HG02678 (cell line): ENCODE results near the gene IREB2.

Experiments used
- ATAC-seq: cut with Tn5 transposase; IDR thresholded peaks from one replicate; pipeline ENCODE4 v1.9.1; 2021; ENCODE audit warnings: mild to moderate bottlenecking, moderate library complexity; ENCODE audit not compliant: unreplicated experiment

The IREB2 gene

DNA sequence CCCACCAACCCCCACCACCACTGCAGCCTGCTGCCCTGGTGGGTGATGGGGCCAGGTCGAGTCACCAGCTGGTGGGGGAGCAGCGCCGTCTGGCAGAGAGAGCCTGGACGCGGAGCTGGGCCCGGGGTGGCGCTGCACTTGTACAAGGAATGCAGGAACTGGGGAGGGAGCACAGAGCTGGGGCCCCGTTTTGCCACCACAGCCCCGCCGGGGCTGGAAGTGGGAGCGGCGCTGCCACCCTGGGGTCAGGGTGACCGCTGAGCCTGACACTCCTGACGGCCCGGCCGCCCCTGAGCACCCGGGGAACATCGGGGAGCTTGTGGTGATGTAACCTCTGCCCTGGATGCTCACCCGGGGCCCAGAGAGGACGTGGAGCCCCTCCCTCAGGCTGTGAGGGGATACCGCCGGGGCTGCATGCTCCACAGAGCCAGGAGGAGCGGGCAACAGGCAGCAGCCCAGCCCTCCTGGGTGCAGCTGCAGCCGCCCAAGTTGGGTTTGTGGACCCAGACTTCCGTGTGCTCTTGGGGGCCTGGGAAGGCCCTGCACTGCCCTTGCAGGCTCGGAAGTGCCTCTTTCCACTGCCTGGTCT, 32.6 kb upstream of the IREB2 start:
- ATAC-seq, result no peak

DNA sequence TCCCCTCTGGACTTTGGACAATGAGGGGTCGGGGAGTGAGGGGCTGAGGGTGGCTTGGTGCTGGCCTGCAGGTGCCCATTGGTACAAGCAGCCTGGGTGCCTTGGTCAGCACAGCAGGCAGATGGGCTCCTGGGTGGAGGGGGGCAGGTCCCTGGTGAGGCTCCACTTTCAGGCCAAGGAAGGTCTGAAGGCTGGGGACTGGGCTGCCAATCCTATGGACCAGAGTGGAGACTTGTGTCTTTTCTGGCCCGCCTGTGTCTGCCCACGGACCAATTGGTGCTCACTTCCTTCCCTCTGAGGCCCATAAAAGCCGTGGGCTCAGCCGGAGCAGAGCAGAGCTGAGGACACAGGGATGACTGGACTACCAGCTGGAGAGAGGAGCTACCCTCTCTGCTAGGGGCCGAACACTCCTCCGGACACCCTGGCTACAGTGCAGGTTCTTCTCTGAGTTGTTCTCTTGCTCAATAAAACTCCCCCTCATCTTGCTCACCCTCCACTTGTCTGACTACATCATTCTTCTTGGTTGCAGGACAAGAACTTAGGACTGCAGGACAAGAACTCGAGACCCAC, 31.9 kb upstream of the IREB2 start:
- ATAC-seq, result no peak

DNA sequence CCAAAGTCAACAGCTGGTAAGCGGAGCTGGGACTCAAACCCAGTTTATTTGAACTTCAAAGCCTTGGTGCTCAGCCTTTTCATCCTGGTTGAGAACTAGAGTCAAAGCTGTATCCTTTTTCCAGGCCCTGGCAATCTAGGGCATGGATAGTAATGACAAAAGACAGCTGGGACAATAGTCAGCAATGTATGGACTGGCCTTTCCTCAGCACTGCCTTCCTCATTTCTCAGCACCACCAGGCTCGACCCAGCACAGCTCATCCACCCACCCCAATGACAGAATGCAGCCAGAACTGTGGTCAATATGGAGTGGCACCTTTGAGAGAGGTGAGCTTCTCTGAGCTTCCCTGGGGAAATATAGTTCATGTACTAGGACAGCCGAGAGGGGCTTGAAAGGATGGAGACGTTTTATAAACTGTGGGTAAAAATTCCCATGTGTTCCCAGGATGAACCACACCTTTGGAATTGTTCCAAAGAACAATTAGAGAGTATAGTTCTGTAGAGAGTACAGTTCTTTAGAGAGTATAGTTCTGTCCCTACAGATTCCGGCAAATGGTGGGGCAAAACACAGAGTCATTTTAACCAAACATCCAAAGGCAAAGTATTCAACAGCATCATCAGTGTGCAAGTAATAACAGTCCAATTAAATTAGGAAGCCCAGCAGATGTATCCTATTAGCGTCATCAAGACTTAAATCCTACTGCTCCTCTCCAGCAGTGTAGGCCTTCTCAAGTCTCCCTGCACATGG, 30.2 kb upstream of the IREB2 start:
- no peak for ATAC-seq

DNA sequence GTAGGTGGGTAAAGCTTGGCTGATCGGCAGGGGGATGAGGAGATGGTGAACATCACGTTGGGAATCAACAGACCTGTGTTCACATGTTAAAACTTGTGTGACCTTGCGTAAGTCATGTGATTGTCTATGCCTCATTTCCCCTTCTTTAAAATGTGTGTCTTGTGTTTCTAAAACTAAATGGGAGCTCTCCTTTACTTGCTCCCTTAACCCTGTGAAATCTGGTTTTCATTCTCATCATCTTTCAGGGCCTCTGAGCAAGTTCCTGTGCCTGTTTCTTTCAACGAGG, 29.7 kb upstream of the IREB2 start:
- ATAC-seq, result no peak

DNA sequence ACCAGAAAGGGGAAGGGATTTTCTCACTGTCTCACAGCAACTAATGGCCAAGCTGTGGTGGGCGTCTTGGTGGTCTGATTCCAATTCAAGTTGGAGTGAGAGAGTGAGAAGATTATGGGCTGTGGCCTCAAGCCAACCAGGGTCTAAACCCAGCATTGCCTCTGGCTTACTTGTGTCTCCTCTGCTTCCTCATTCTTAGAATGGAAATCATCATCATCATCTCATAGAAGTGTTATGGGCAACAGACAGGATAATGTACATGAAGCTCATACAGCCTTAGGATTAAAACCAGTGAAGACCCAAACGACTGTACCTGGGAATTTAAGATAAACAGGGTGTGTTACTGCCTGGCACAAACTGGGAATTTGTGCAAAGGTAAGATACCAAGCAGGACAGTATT, 29.1 kb upstream of the IREB2 start:
- no peak for ATAC-seq

DNA sequence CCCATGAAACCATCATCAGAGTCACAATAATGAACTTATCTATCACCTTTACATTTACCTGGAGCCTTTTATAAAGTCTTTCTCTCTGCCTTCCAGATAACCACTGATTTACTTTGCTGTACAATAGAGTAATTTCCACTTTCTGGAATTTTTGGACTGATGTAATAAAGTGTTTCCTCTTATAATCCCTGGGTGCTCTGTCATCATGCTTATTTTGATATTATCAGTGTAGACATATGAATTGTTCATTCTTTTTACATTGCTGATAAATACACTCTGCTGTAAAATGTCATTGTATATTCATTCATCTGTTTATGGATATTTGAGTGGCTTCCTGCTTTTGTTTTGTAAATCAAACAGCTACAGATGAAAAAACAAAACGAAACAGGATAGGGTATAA, 27.0 kb upstream of the IREB2 start:
- ATAC-seq, result no peak

DNA sequence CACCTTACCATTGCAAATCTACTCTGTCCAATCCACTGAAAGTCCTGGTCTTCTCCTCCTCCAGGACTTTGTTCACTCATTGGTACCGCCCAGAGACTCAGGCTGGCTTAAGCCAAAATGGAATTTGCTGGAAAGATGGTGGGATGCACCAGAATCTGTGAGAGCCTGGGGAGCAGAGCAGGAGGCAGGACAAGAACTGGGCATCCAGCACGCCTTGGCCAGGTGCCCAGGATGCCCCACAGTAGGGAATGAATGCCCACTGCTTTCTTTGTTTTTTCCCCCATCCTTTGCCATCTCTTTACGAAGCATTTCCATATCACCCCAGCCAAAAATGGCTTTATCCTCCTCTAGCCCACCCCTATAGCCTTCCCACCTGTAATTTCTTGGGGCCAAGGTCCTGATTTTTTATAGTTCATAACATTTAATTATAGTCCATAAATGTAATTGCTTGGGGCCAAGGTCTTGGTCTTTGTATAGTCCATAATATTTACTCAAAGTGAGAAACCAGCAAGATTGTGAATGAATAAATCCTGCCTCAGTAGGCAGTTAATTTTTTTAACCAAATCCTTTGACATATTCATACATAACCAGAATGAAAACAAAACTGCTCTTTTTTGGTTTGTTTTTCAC, 23.3 kb upstream of the IREB2 start:
- ATAC-seq, result no peak

DNA sequence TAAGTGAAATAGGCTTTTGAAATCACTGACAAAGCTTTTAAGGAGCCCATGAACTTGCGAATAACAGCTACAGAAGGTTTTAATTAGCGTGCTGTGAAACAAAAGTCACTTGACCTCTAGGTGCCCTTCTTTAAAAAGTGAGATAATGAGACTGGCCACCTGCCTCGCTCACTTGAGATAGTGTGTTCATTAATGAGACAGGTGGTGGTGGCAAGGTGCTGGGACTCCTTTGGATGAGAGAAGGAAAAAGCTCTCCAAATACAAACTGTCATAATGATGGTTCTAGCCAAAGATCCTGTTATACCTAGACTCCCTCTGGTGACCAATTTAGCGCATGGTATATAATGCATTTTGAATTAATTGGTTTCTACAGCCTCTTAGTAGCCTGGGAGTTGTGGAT, 22.7 kb upstream of the IREB2 start:
- ATAC-seq, result no peak

DNA sequence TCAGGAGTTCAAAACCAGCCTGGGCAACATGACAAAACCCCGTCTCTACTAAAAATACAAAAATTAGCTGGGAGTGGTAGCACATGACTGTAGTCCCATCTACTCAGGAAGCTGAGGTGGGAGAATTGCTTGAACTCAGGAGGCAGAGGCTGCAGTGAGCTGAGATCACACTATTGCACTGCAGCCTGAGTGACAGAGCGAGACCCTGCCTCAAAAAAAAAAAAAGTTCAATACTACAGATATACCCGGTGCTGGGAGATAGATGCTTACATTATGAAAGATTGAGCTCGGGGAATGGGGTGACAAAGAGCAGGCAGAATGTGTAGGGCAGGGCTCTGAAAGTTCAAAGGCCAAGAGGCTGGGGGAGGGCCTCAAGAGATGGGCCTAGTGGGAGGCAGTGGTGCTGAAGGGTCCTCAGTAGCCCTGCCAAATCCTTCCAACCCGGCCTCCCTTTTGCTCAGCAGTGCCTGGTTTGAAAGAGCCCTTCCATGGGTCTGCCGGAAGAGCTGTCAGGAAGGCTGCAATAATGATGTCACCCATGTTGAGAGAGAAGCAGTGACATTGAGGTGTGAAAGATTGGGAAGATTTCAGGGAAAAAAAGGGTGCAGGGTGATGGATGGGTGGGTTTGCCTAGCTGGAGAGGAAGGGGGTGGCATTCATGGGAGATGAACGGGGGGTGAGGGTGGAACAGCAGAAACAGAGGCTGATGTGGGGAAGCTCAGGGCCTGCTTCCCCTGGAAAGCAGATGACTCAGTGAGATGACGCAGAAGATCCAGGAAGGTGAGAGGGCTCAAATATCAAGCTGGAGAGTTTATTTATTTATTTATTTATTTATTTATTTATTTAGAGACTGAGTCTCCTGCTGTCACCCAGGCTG, 20.0 kb upstream of the IREB2 start:
- no peak for ATAC-seq

DNA sequence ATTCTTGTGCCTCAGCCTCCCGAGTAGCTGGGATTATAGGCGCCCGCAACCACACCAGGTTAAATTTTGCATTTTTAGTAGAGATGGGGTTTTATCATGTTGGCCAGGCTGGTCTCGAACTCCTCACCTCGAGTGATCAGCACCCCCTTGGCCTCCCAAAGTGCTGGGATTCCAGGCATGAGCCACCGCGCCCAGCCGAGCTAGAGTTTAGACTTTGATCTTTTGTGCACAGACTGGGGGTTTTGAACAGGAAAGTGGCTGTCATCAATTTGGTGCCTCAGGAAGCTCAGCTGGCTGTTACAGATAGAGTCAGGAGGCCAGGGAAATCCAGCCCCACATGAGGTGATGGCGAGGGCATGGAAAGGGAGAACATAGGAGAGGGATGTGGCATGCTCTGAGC, 19.3 kb upstream of the IREB2 start:
- no peak for ATAC-seq

DNA sequence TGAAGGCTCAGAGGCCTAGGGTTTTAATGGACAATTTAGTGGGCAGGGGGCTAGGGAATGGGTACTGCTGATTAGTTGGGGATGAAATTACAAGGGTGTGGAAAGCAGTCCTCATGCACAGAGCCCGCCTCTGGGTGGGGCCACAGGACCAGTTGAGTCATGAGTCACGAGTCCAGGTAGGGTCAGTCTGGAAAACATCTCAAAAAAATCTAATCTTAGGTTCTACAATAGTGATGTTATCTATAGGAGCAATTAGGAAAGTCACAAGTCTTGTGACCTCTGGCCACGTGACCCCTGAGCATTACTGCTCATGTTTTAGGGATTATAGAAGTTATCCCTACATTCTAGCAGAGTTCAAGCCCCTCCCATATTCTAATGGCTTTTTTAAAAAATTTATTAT, 18.6 kb upstream of the IREB2 start:
- ATAC-seq, result no peak

DNA sequence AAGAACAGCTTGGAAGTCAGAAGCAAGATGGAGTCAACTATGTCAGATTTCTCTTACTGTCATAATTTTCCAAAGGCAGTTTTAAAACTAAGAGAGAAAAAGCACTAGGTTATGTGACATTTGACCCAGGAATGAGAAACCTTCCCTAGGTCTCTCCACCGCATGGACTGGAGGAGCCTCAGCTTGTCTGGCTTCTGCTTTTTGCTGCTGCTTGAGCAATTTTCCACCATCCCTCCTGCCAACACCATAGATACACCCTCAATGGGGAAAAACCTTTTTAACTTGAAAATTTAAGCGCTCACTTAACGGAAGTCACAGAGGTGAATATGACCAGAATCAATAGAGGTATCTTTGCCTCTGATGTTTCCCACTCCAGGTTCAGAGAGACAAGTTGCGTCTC, 17.8 kb upstream of the IREB2 start:
- ATAC-seq, result no peak

DNA sequence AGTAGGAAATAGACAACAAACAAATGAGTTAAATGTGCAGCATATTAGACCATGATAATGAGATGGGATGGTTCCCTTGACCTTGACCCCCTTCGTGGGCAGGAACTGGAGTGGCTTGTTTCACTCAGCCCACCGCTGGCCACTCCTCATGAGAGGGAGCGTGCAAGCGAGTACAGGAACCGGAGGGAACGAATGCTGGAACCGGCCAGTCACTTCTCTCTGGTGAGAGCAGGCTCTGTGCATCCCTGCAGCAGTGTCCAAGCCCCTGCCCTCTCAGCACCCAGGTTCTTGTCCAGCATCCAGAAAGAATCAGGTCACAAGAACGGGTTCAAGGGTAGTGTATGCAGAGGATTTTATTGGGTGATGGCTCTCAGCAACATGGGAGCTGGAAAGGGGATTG, 17.2 kb upstream of the IREB2 start:
- no peak for ATAC-seq

DNA sequence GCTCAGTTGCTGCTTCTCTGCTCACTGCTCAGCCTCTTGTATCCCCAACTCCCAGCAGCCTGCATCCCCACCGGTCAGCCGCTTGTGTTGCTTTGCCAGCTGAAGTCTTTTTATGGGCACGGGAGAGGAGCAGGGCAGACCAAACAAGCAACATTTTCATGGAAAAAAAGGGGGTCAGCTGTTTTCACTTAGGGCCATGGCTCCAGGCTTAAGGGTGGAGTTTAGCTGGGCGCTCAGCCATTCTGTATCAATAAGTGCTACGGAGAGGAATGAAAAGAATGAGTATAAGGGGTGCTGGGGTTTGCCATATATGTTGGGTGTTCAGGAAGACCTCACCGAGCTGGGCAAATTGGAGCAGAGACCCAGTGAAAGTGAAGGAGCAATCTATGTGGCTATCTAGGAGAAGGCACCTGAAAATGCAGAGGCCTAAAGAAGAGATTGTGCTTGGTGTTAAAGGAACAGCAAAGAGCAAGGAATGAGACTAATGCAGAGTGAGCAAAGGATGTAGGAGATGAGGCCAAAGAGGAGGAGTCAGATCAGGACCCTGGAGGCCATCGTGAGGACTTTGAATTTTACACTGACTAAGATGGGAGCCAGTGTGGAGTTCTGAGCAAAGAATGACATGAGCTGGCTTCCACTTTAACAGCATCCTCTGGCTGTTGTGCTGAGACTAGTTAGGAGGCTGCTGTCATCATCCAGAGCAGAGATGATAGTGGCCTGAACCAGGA, 16.6 kb upstream of the IREB2 start:
- ATAC-seq, result no peak

DNA sequence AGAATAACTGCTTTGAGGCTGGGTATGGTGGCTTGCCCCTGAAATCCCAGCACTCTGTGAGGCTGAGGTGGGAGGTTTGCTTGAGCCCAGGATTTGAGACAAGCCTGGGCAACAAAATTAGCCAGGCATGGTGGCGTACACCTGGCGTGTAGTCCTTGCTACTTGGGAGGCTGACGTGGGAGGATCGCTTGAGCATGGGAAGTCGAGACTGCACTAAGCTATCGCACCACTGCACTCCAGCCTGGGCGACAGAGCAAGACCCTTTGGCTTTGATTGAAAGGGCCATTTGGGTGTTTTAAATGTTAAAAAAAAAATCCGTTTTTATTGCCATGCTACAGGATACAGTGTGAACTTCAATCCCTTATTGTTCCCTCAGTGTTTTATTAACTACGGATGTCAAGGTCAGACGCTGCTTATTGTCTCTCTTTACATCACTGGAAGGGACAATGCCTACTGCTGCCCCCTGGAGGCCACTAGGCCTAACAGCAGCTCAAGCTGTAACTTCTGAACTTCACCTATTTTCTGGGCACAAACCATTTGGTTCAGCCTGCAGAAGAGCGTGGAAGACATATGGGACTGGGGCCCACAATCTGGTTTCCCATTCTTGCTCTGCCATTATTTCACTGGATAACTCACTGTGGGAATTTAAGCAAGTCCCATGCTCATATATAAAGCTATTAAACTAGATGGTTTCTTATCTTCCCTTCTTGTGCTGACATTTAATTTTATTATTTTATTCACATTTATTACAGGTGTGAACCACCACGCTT, 15.3 kb upstream of the IREB2 start:
- ATAC-seq, result no peak

DNA sequence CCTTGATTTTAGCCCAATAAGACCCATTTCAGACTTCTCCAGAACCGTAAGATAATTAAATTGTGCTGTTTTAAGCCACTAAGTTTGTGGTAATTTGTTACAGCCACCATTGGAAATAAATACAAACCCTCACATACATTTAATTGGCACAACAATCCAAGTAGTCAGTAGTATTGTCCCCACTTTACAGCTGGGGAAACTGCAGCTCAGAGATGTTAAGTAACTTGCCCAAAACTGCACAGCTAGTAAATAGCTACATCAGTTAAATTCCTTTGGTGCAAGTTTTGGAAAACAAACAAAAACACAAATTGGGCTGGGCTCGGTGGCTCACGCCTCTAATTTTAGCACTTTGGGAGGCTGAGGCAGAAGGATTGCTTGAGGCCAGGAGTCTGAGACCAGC, 13.3 kb upstream of the IREB2 start:
- no peak for ATAC-seq

DNA sequence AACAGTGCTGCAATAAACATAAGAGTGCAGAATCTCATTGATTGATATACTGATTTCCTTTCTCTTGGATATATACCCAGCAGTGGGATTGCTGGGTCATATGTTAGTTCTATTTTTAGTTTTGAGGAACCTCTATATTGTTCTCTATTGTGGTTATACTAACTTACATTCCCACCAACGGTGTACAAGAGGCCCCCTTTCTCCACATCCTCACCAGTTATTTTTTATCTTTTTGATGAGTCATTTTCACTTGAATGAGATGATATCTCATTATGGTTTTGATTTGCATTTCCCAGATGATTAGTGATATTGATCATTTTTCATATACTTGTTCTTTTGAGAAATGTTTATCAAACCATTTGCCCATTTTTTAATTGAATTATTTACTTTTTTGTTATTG, 12.4 kb upstream of the IREB2 start:
- no peak for ATAC-seq

DNA sequence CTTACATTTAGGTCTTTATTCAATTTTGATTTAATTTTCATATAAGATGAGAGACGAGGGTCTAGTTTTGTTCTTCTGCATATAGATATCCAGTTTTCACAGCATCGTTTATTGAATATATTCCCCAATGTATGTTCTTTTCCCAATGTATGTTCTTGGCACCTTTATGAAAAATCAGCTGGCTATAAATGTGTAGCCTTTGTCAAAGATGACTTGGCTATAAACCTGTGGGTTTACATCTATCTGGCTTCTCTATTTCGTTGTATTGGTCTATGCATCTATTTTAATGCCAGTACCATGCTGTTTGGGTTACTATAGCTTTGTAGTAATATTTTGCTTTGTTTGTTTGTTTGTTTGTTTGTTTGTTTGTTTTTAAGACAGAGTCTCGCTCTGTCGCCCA, 11.7 kb upstream of the IREB2 start:
- ATAC-seq, result no peak

DNA sequence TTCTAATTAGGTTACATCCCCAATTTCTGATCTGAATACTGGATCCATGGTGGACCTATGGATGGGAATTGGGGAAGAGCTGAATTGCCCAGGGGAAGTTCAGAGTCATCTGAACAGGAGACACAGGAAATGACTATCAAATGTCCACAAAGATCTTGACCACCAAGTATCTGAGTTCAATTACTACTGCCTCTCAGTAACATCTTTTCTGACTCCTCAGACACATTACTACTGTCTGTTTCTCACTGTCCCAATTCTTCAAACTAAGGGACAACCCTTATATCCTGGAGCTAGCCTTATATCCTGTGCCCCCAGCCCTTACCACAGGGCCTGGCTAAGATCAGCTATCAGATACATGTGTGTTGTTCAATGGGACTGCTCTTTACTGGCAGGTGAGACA, 10.1 kb upstream of the IREB2 start:
- ATAC-seq, result no peak

DNA sequence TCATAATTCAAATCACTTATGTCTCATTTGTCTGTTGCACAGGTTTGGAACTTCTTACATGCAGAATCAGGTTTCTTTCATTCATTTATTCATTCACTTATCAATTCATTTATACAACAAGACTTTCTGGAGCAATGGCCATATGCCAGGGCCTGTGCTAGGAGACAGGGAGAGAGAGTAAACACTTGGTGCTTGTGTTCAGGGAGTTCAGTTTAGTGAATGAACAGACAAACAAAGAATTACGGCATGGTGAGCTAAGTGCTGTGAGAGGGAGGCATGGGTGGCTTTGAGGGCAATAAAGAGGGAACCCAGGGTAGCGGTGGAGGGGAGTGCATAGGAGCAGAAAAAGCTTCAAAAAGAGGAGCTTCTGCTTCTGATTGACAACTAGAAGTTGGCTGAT, 8.5 kb upstream of the IREB2 start:
- no peak for ATAC-seq
